ENCODE data around the gene MYO7A. TPM values are rescaled to one million over a fixed set of nuclear protein-coding genes. Genes with fewer than 3 reads are reported as not detected.
A peak's percentile ranks its signal among the peaks of the same experiment; 100 is the strongest.

Gene MYO7A
- total RNA-seq, 1 donor from 2014 or later, result 11.6 TPM

GRCh38 chr11:77147668-77148321 lies 19.7 kb downstream of the MYO7A start:
- peaks cover 38% of the 10 kb centered on the region for H3K4me1 Mint-ChIP-seq (ENCODE audit: low read depth, unreplicated experiment)
- H3K9me3 Mint-ChIP-seq (ENCODE audit: unreplicated experiment), result peaks cover 7% of the 10 kb centered on the region
- peak overlapping the region; percentile 61 for H3K4me3 Mint-ChIP-seq (ENCODE audit: unreplicated experiment)
- peak overlapping the region; percentile 81 for H3K27ac Mint-ChIP-seq (ENCODE audit: unreplicated experiment)
- H3K27me3 Mint-ChIP-seq (ENCODE audit: unreplicated experiment), result peaks cover 10% of the 10 kb centered on the region
- H3K36me3 Mint-ChIP-seq (ENCODE audit: unreplicated experiment), result peaks cover 4% of the 10 kb centered on the region
- TF ChIP-seq CTCF (IDR thresholded peaks at IDR 0.05; ENCODE audit: partially characterized antibody, unreplicated experiment), result no peak
- DNase-seq, result peak; percentile 47

GRCh38 chr11:77148963-77149715 lies 21.1 kb downstream of the MYO7A start:
- Mint-ChIP-seq H3K4me1 (ENCODE audit: low read depth, unreplicated experiment) (peaks cover 40% of the 10 kb centered on the region), H3K4me3 (ENCODE audit: unreplicated experiment) (no peak overlapping the region), H3K27ac (ENCODE audit: unreplicated experiment) (no peak overlapping the region), H3K27me3 (ENCODE audit: unreplicated experiment) (peaks cover 17% of the 10 kb centered on the region), H3K9me3 (ENCODE audit: unreplicated experiment) (peaks cover 11% of the 10 kb centered on the region), H3K36me3 (ENCODE audit: unreplicated experiment) (peaks cover 5% of the 10 kb centered on the region)
- DNase-seq, result no peak
- TF ChIP-seq CTCF (IDR thresholded peaks at IDR 0.05; ENCODE audit: partially characterized antibody, unreplicated experiment), result no peak

GRCh38 chr11:77149716-77150392 lies 21.8 kb downstream of the MYO7A start:
- Mint-ChIP-seq H3K4me3 (ENCODE audit: unreplicated experiment) (no peak overlapping the region), H3K27ac (ENCODE audit: unreplicated experiment) (no peak overlapping the region), H3K9me3 (ENCODE audit: unreplicated experiment) (peaks cover 12% of the 10 kb centered on the region), H3K36me3 (ENCODE audit: unreplicated experiment) (peaks cover 5% of the 10 kb centered on the region), H3K4me1 (ENCODE audit: low read depth, unreplicated experiment) (peaks cover 38% of the 10 kb centered on the region), H3K27me3 (ENCODE audit: unreplicated experiment) (peaks cover 17% of the 10 kb centered on the region)
- no peak for DNase-seq
- no peak for TF ChIP-seq CTCF (IDR thresholded peaks at IDR 0.05; ENCODE audit: partially characterized antibody, unreplicated experiment)

GRCh38 chr11:77150836-77151235 lies 22.8 kb downstream of the MYO7A start:
- peaks cover 18% of the 10 kb centered on the region for H3K27me3 Mint-ChIP-seq (ENCODE audit: unreplicated experiment)
- TF ChIP-seq CTCF (IDR thresholded peaks at IDR 0.05; ENCODE audit: partially characterized antibody, unreplicated experiment), result no peak
- H3K4me3 Mint-ChIP-seq (ENCODE audit: unreplicated experiment), result no peak overlapping the region
- H3K9me3 Mint-ChIP-seq (ENCODE audit: unreplicated experiment), result peaks cover 16% of the 10 kb centered on the region
- no peak for DNase-seq
- H3K27ac Mint-ChIP-seq (ENCODE audit: unreplicated experiment), result no peak overlapping the region
- peaks cover 34% of the 10 kb centered on the region for H3K4me1 Mint-ChIP-seq (ENCODE audit: low read depth, unreplicated experiment)
- H3K36me3 Mint-ChIP-seq (ENCODE audit: unreplicated experiment), result peaks cover 5% of the 10 kb centered on the region

All from glutamatergic neuron (in vitro differentiated cells).